Measurements from ENCODE around the gene PRIMA1. TPM values are rescaled to one million over a fixed set of nuclear protein-coding genes. Genes with fewer than 3 reads are reported as not detected.

PRIMA1 gene
- total and polyA plus RNA-seq, 2 experiments from 2014 or later: 0.53 to 5.7 TPM

DNA sequence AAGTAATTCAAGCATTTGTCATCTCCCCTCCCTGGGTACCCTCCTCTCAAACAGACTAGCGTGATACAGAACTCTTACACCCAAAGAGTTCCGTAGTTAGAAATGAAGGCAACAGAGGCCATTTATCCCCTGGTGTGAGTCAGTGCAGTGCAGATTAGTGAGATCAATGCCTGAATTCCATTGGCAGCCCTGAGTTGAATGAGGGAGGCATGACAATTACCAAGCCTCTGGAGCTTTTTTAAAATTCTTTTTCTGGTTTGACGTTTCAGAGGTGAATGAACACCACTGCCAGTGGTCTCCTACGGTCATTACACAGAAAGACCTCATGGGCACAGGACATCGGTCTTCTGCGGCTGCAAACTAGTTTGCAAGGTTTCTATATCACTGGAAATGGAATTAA, 94.4 kb downstream of the PRIMA1 start:
- no peaks in the 10 kb centered on the region for H3K9me3 ChIP-seq (ENCODE audit: low read depth)
- DNase-seq (ENCODE audit: low read depth in 1 of 2, low spot score in 1 of 2): no peak
- no peak overlapping the region for H3K4me3 ChIP-seq
- H3K36me3 ChIP-seq: no peaks in the 10 kb centered on the region
- no peaks in the 10 kb centered on the region for H3K4me1 ChIP-seq (ENCODE audit: low read depth)
- TF ChIP-seq CTCF (IDR thresholded peaks at IDR 0.05; ENCODE audit: low read depth, low read length): no peak
- H3K27me3 ChIP-seq: no peaks in the 10 kb centered on the region
- H3K27ac ChIP-seq: no peak overlapping the region

- no peak for TF ChIP-seq CTCF (IDR thresholded peaks at IDR 0.05; ENCODE audit: low read depth, low read length)
- no peak overlapping the region for H3K27ac ChIP-seq
- DNase-seq (ENCODE audit: low read depth in 1 of 2, low spot score in 1 of 2): no peak
- no peaks in the 10 kb centered on the region for H3K27me3 ChIP-seq
- no peaks in the 10 kb centered on the region for H3K4me1 ChIP-seq (ENCODE audit: low read depth)
- H3K4me3 ChIP-seq: no peak overlapping the region
- H3K9me3 ChIP-seq (ENCODE audit: low read depth): no peaks in the 10 kb centered on the region
- no peaks in the 10 kb centered on the region for H3K36me3 ChIP-seq
Measured at GRCh38 chr14:93691042-93691780, 97.1 kb downstream of the PRIMA1 start.

GRCh38 chr14:93690146-93690545, 98.1 kb downstream of the PRIMA1 start:
- Histone ChIP-seq H3K27ac (no peak overlapping the region), H3K4me1 (ENCODE audit: low read depth) (no peaks in the 10 kb centered on the region), H3K4me3 (no peak overlapping the region), H3K36me3 (no peaks in the 10 kb centered on the region), H3K27me3 (no peaks in the 10 kb centered on the region), H3K9me3 (ENCODE audit: low read depth) (no peaks in the 10 kb centered on the region)
- no peak for TF ChIP-seq CTCF (IDR thresholded peaks at IDR 0.05; ENCODE audit: low read depth, low read length)
- no peak for DNase-seq (ENCODE audit: low read depth in 1 of 2, low spot score in 1 of 2)

DNA sequence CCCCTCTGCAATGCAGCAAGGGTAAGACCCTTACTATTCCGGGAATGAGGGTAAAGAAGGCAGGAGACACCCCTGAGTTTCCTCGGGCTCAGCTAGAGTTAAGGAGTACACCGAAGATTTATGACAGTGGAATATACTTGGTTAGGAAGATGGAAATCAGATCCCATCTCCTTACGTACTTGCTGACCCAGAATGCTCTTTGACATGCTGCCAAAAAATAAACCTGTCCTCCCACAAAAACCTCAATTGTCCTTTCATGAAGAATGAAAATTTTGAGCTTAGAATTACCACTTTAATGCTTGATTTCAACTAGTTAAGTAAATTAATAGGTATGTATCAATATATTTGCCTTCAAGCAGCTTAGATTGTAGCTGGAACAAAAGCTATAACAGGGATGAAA, 99.5 kb downstream of the PRIMA1 start:
- Histone ChIP-seq H3K36me3 (no peaks in the 10 kb centered on the region), H3K27me3 (no peaks in the 10 kb centered on the region), H3K9me3 (ENCODE audit: low read depth) (no peaks in the 10 kb centered on the region), H3K4me3 (no peak overlapping the region), H3K4me1 (ENCODE audit: low read depth) (no peaks in the 10 kb centered on the region), H3K27ac (no peak overlapping the region)
- no peak for DNase-seq (ENCODE audit: low read depth in 1 of 2, low spot score in 1 of 2)
- TF ChIP-seq CTCF (IDR thresholded peaks at IDR 0.05; ENCODE audit: low read depth, low read length): no peak

- no peaks in the 10 kb centered on the region for H3K4me1 ChIP-seq (ENCODE audit: low read depth)
- H3K9me3 ChIP-seq (ENCODE audit: low read depth): no peaks in the 10 kb centered on the region
- H3K36me3 ChIP-seq: no peaks in the 10 kb centered on the region
- DNase-seq (ENCODE audit: low read depth in 1 of 2, low spot score in 1 of 2): no peak
- no peak for TF ChIP-seq CTCF (IDR thresholded peaks at IDR 0.05; ENCODE audit: low read depth, low read length)
- H3K27ac ChIP-seq: no peak overlapping the region
- no peaks in the 10 kb centered on the region for H3K27me3 ChIP-seq
- no peak overlapping the region for H3K4me3 ChIP-seq
Measured at GRCh38 chr14:93688239-93688666, 100.0 kb downstream of the PRIMA1 start.
